Ovary (tissue), 3 donors: ENCODE measurements around the gene LIMA1.

Experiments
- CTCF ChIP-seq, 3 donors: fragments of 450-650 bp in 2 of 3; fragments of 200-600 bp in 1 of 3; IDR thresholded peaks; one replicate each; pipeline versions ENCODE4 v1.5.1 to v1.8.0; 2016 to 2022; ENCODE audit warnings: antibody characterized with exemption in 3 of 3, mild to moderate bottlenecking in 1 of 3
- EP300 ChIP-seq: sonication (generic); formaldehyde crosslinking; IDR thresholded peaks from one replicate; pipeline ENCODE4 v1.6.1; 2017; ENCODE audit warnings: antibody characterized with exemption
- donor health status: DM: no; HTN: no; CAD: no.

DNA sequence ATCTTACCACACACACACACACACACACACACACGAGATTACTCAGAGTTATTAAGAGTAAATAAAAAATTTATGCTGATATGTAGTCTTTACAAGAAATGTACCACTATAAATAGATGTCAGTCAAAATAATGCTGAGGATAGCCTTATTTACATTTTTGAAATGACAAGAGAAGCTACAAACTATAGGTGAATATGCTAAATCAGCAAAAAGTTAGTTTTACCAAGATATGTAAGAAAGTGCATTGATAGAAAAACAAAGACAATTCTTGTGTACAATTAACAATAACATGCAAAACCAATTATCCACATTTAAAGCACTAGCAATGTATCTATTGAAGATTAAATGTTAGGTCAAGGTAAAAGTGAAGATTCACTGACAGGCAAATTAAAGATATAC lies 69.3 kb downstream of the LIMA1 start:
- TF ChIP-seq CTCF (IDR thresholded peaks at IDR 0.05) (no peak), EP300 (no peak)
